Stimulated activated naive B cell treated with anti-CD40 and anti-IgM and Interleukin-4, amounts not matched to agents 10 μg/mL and 1 μg/mL and 100 μg/mL, for 72 hours (primary cell): Measurements from ENCODE around the gene FGFR2.
A peak's percentile ranks its signal among the peaks of the same experiment; 100 is the strongest.
"Not testable (repeated sequence)": the region's sequence is repeated elsewhere in the genome, so short reads cannot be mapped to it uniquely, and the experiment has no call there.

Source experiments
- ATAC-seq, 2 donors: fragments of 150-1000 bp; cut with Tn5 transposase; replicated peaks; 2 replicates each; pipeline ENCODE4 v1.10.0; 2021; ENCODE audit warnings: moderate library complexity in 1 of 2
- DNase-seq: peaks from one replicate; pipeline ENCODE4 v3.0.0; 2021
- H3K27ac Mint-ChIP-seq: one replicate; pipeline ENCODE4 v1.8.0; 2022; ENCODE audit warnings: mild to moderate bottlenecking, mixed read lengths
- H3K27me3 Mint-ChIP-seq, 2 donors: one replicate each; pipeline ENCODE4 v1.8.0; 2022; ENCODE audit warnings: mixed read lengths in 2 of 2
- H3K36me3 Mint-ChIP-seq, 2 donors: one replicate each; pipeline ENCODE4 v1.8.0; 2022; ENCODE audit warnings: mixed read lengths in 2 of 2, mild to moderate bottlenecking in 1 of 2
- H3K4me1 Mint-ChIP-seq, 2 donors: one replicate each; pipeline ENCODE4 v1.8.0; 2022; ENCODE audit warnings: mixed read lengths in 2 of 2, mild to moderate bottlenecking in 1 of 2
- H3K4me3 Mint-ChIP-seq, 2 donors: one replicate each; pipeline ENCODE4 v1.8.0; 2022; ENCODE audit warnings: mild to moderate bottlenecking in 2 of 2, mixed read lengths in 2 of 2, moderate library complexity in 1 of 2
- H3K9me3 Mint-ChIP-seq, 2 donors: one replicate each; pipeline ENCODE4 v1.8.0; 2022; ENCODE audit warnings: mixed read lengths in 2 of 2, mild to moderate bottlenecking in 1 of 2

Gene FGFR2

DNA sequence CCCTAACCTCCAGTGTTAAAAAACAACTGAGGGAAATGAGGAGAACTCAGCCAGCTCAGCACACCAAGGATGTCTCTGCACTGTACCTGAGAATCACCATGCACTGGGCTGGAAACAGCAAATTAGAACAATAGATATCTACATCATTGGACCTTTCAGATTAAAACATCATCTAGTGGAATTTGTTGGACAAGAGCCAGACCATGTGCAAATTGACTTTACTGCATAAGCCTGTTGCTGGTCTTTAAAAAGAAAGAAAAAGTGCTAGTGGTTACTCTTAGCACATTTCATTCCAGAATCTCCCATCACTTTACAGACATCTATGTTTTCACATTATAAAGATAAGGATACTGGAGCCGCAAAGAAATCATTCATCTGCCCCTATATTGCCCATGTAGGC is 75.4 kb downstream of the FGFR2 start:
- ATAC-seq (no peak), DNase-seq (no peak)
- Mint-ChIP-seq H3K27ac (no peak overlapping the region), H3K4me1 (peaks cover 0 to 2% of the 10 kb centered on the region in 2 donors), H3K36me3 (no peaks in the 10 kb centered on the region), H3K27me3 (no peaks in the 10 kb centered on the region), H3K4me3 (no peak overlapping the region), H3K9me3 (peaks cover 0 to 1% of the 10 kb centered on the region in 2 donors)

DNA sequence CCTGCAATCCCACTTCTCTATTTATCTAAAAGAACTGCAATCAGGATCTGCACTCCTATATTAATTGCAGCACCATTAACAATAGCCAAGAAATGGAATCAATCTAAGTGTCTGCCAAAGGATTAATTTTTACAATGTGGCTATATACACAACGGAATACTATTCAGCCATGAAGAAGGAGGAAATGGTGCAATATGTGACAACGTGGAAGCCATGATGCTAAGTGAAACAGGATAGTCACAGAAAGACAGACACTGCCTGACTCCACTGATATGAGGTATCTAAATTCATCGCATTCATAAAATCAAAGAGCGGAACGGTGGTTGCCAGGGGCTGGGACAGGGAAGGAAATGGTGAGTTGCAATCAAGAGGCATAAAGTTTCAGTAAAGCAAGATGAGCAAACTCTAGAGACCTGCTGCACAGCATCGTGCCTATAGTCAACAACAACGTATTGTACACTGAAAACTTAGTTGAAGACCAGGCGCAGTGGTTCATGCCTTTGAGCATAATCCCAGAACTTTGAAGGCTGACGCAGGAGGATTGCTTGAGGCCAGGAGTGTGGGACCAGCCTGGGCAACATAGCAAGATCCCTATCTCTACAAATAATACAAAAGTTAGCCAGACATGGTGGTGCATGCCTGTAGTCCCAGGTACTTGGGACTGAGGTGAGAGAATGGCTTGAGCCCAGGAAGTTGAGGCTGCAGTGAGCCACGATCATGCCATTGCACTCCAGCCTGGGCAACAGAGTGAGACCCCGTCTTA is 76.3 kb downstream of the FGFR2 start:
- Mint-ChIP-seq H3K4me1 (peaks cover 0 to 2% of the 10 kb centered on the region in 2 donors), H3K27ac (no peak overlapping the region), H3K4me3 (no peak overlapping the region), H3K27me3 (no peaks in the 10 kb centered on the region), H3K9me3 (peaks cover 0 to 1% of the 10 kb centered on the region in 2 donors), H3K36me3 (no peaks in the 10 kb centered on the region)
- ATAC-seq (no peak), DNase-seq (no peak)

DNA sequence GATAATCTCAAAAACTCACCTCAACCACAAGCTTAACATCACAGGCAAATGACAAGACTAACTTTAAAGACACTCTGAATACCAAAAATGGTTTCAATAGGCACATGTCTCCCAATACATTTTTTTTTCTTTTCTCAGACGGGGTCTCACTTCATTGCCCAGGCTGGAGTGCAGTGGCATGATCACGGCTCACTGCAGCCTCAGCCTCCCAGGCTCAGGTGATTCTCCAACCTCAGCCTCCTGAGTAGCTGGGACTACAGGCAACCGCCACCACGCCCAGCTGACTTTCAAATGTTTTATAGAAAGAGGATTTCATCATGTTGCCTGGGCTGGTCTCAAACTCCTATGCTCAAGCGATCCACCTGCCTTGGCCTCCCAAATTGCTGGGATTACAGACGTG is 77.7 kb downstream of the FGFR2 start:
- H3K9me3 Mint-ChIP-seq, H3K4me1 Mint-ChIP-seq, ATAC-seq, H3K36me3 Mint-ChIP-seq, H3K27ac Mint-ChIP-seq, H3K27me3 Mint-ChIP-seq, DNase-seq, H3K4me3 Mint-ChIP-seq: not testable (repeated sequence)

DNA sequence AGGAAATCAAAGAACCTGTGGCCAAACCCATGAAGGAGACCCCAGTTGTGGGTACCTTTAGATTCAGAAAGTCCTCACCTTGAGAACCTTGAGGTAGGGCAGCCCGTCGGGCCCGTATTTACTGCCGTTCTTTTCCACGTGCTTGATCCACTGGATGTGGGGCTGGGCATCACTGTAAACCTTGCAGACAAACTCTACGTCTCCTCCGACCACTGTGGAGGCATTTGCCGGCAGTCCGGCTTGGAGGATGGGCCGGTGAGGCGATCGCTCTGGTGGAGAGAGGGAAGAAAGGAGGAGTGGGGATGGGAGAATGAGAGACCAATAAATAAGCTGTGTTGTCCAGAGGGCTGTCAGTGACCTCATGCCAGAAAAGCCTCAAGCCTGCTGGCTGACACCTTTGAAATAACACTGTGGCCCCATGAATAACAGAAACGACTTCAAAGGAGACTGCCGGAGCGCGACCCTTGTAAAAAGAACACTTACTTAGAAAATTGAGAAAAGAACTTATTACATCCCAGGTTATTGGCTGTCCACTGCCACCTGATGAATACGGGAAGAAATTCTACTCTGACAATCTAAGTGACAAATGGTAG is 78.2 kb downstream of the FGFR2 start:
- ATAC-seq: no peak
- H3K4me3 Mint-ChIP-seq: no peak overlapping the region
- DNase-seq: no peak
- no peaks in the 10 kb centered on the region for H3K4me1 Mint-ChIP-seq
- H3K9me3 Mint-ChIP-seq: peaks cover 0 to 1% of the 10 kb centered on the region in 2 donors
- no peaks in the 10 kb centered on the region for H3K36me3 Mint-ChIP-seq
- H3K27ac Mint-ChIP-seq: no peak overlapping the region
- H3K27me3 Mint-ChIP-seq: no peaks in the 10 kb centered on the region

DNA sequence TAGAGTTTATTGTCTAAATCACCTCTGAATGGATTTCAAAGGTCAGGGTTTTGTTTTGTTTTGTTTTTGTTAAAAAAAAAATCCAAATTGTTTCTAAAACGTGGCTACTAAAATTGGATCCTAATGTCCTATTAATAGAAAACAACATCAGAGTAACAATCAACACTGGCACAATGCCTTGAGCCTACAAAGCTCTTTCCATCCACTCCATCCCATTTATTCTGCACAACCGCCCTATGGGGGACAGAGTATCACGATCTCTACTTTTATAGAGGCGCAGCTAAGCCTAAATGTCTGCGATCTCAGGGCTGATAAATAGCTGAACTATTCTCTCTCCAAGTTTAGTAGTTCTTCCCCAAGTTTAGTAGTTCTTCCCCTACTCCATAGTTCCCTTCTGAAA is 78.8 kb downstream of the FGFR2 start:
- H3K27me3 Mint-ChIP-seq: no peaks in the 10 kb centered on the region
- H3K4me3 Mint-ChIP-seq: no peak overlapping the region
- no peaks in the 10 kb centered on the region for H3K4me1 Mint-ChIP-seq
- no peak overlapping the region for H3K27ac Mint-ChIP-seq
- H3K36me3 Mint-ChIP-seq: no peaks in the 10 kb centered on the region
- no peak for ATAC-seq
- H3K9me3 Mint-ChIP-seq: peaks cover 0 to 1% of the 10 kb centered on the region in 2 donors
- no peak for DNase-seq

DNA sequence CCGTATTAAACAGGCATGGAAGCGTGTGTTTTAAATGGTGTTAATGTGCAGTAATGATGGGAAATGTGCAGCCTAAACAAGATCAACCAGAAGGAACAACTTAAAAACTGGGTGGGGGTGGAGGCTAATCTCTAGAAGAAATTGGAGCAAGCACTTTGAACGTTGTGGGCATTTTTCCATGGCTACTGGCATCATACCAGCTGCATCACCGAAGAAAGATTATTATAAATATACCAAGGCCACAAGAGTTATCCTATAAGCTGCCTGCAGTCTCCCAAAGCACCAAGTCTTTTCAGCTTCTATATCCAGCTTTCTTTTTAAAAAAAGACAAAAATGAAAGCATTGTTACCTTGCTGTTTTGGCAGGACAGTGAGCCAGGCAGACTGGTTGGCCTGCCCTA is 79.9 kb downstream of the FGFR2 start:
- peaks cover 0 to 1% of the 10 kb centered on the region in 2 donors for H3K9me3 Mint-ChIP-seq
- no peak for ATAC-seq
- DNase-seq: no peak
- H3K27ac Mint-ChIP-seq: no peak overlapping the region
- no peaks in the 10 kb centered on the region for H3K27me3 Mint-ChIP-seq
- no peaks in the 10 kb centered on the region for H3K36me3 Mint-ChIP-seq
- H3K4me1 Mint-ChIP-seq: no peaks in the 10 kb centered on the region
- no peak overlapping the region for H3K4me3 Mint-ChIP-seq

DNA sequence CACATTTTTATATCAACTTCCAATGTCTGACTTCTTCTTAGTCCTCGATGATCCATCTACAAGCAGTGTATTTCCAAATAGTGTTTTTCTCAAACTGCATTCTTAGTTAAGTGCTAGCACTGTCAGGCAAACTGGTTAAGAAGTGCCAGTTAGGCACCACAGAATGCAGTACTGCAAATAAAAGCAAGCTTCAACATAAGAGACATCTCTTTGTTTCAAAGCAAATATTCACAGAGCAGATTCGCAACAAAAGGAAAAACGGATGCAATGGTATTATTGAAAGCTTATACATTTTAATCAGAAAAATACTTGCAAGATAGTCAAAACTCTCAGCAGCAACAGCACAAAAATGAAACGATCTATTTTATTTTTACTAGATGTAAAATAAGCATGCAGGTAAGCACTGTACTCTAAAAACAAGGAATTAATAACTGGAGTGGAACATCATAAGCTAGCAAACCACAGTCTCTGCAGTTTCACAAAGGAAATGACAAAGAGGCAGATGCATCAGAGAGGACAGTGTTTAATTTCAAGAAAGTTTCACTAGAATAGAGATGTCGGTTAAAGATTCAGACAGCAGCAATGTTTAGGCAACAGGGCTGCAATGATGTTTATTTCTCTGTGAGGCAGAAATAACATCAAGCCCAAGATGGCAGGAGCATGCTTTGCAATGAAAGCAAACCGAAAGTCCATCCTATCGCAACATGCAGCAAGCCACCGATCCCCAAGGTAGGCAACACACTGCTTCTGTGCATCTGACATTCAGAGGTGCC is 82.0 kb downstream of the FGFR2 start:
- Mint-ChIP-seq H3K4me1 (no peaks in the 10 kb centered on the region), H3K36me3 (no peaks in the 10 kb centered on the region), H3K27ac (no peak overlapping the region), H3K27me3 (no peaks in the 10 kb centered on the region), H3K9me3 (no peaks in the 10 kb centered on the region), H3K4me3 (no peak overlapping the region)
- DNase-seq: no peak
- ATAC-seq: peak in 1 of 2 donors; percentile 46

DNA sequence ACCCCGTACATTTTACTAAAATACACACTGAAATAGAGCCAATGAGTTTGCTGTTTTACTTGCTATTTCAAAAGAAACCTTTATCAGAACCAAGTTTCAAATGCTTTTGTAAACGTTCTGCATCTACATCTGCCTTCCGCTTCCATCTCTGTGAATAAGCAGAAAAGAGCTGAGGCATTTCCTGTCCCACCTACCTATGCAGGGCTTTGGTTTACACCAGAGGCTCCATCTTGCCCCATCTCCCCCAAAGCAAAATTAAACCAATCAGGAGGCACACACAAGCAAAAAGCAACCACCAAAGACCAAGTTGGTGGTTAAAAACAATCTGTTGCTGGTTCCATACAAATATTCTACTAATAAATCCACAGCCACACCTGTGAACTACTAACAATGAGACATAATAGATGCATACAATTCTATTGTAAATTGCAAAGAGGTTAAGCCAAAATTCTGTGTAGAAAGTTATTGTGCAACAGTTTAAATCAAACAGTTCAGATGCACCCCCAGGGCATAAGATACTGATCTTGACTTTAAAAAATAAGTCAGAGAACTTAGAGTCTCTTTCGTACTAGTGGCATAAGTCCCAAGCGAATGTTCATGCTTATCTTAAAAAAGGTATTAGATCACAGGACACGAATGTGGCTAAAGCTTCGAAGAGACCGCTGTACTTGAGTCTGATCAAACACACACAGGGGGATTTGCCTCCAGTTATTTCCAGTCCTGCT is 83.9 kb downstream of the FGFR2 start:
- Mint-ChIP-seq H3K4me1 (no peaks in the 10 kb centered on the region), H3K9me3 (no peaks in the 10 kb centered on the region), H3K4me3 (no peak overlapping the region), H3K36me3 (no peaks in the 10 kb centered on the region), H3K27me3 (no peaks in the 10 kb centered on the region), H3K27ac (no peak overlapping the region)
- DNase-seq: no peak
- ATAC-seq: no peak

DNA sequence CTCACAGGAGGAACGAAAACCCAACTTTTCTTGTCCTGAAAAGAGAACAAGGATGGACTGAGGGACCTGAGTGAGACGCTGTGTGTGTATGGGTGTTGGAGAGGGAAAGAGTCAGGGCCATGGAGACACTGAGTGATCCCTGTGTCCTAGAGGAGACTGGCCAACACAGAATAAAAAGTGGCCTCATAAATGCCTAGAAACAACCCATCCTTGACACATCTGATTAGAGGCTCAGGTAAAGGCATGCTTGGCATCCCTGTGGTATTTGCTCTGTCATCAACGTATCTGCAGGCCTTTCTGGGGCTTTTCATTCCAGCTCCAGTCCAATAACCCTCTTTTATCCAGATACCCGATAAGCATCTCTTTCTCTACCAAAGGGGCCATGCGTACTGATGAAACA is 86.3 kb downstream of the FGFR2 start:
- H3K4me3 Mint-ChIP-seq: no peak overlapping the region
- no peaks in the 10 kb centered on the region for H3K9me3 Mint-ChIP-seq
- H3K27me3 Mint-ChIP-seq: no peaks in the 10 kb centered on the region
- H3K27ac Mint-ChIP-seq: no peak overlapping the region
- ATAC-seq (no peak), DNase-seq (no peak)
- H3K4me1 Mint-ChIP-seq: no peaks in the 10 kb centered on the region
- H3K36me3 Mint-ChIP-seq: no peaks in the 10 kb centered on the region

DNA sequence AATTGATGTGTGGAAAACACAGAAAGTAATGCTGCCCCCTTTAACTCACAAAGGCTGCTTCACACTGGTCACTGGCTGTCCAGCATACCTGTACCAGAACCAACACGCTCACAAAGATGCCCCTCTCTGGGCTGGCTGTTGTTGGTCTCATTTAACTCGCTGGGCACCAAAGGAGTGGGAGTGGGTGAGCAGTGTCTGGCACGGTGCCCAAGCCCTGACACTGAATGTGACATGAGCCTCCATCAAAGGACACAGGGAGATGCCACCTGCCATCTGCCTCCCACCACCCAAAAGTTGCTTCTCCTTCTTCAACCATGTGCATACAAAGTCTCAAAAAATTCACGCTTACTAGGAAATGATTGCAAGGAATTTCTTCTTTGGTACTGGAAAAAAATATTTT is 86.8 kb downstream of the FGFR2 start:
- H3K27ac Mint-ChIP-seq: no peak overlapping the region
- ATAC-seq (no peak), DNase-seq (no peak)
- H3K9me3 Mint-ChIP-seq: no peaks in the 10 kb centered on the region
- H3K36me3 Mint-ChIP-seq: no peaks in the 10 kb centered on the region
- no peaks in the 10 kb centered on the region for H3K27me3 Mint-ChIP-seq
- H3K4me1 Mint-ChIP-seq: no peaks in the 10 kb centered on the region
- no peak overlapping the region for H3K4me3 Mint-ChIP-seq

DNA sequence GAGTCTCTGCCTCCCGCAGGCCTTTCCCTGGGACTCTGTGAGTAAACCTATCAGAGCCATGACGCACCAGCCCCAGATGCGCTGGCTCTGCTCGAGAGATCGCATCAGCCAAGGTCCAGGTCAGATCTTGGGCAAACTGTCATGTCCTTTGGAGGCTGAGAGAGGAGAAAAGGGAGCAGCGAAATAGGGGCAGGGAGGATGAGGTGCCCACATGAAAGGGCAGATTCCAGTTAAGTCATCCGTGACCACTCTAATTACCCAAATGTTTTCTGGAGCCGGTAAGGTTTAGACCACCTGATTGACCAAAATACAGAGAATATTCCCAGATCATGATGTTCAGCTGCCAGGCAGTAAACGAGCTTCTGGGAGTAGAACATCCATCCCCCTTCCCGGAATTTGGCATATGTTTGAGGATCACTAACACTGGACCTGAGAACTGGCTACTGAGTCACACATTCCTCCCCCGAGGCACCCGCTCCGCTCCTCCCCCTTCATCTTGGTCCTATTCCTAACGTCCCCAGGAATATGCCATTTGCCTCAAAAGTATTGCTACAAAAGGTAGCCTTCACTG is 88.0 kb downstream of the FGFR2 start:
- H3K4me1 Mint-ChIP-seq: no peaks in the 10 kb centered on the region
- DNase-seq (no peak), ATAC-seq (no peak)
- H3K4me3 Mint-ChIP-seq: no peak overlapping the region
- H3K27me3 Mint-ChIP-seq: no peaks in the 10 kb centered on the region
- H3K36me3 Mint-ChIP-seq: no peaks in the 10 kb centered on the region
- no peaks in the 10 kb centered on the region for H3K9me3 Mint-ChIP-seq
- no peak overlapping the region for H3K27ac Mint-ChIP-seq

DNA sequence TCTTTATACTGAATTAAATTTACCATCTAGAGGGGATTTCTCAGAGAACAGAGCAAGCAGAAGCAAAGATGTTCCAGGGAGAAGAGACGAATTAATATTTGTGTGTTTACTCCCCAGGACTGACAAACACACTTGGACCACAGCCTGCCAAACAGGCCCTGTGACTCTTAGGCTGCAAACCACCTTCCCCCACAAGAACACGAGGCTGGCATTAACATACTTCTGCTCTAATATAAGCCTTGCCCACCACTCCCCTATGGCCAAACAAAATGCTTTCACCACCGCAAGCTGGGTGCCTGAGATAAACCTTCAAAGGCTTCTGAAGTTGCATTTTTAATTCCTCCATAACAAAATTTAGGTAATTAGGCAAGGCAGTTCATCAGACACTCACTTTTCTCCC is 88.4 kb downstream of the FGFR2 start:
- Mint-ChIP-seq H3K4me1 (no peaks in the 10 kb centered on the region), H3K36me3 (no peaks in the 10 kb centered on the region), H3K27ac (no peak overlapping the region), H3K27me3 (no peaks in the 10 kb centered on the region), H3K9me3 (no peaks in the 10 kb centered on the region), H3K4me3 (no peak overlapping the region)
- DNase-seq: no peak
- ATAC-seq: no peak

DNA sequence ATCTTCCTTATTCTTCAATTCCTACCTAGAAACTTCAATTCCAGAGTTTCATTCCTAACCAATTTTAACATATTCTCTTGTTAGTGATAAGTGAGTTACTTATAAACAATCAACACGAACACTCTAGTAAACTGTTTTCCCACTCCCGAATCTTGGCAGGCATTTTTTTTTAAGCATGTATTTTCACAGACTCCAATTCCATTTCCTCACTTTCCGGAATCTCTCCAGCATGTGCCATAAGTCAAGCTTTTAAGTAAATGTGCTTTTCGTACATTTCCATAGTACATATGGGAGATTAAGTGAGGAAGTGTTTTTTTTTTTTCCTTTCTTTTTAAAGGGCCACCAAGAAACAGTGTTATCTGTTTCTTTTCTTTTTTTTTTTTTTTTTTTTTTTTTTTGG is 89.1 kb downstream of the FGFR2 start:
- no peaks in the 10 kb centered on the region for H3K27me3 Mint-ChIP-seq
- H3K4me1 Mint-ChIP-seq: no peaks in the 10 kb centered on the region
- ATAC-seq: no peak
- H3K9me3 Mint-ChIP-seq: no peaks in the 10 kb centered on the region
- DNase-seq: no peak
- H3K27ac Mint-ChIP-seq: no peak overlapping the region
- H3K4me3 Mint-ChIP-seq: no peak overlapping the region
- H3K36me3 Mint-ChIP-seq: no peaks in the 10 kb centered on the region

DNA sequence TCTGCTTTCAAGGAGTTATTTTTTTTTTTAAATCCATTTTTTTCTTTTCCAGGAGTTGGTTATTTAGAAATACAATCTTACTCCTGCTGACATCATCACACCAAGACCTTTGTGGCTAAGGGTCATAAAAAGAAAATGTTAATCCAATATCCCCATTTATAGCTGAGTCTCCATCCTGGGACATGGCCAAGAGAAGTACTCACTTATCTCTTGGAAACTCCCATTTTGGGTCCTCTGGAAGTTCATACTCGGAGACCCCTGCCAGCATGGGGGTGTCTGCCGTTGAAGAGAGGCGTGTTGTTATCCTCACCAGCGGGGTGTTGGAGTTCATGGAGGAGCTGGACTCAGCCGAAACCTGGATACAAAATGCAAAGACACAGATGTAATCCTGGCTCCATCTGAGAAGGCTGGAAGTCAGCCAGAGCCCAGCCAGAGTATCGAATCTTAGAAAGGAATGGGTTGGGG is 94.6 kb downstream of the FGFR2 start:
- Mint-ChIP-seq H3K4me3 (no peak overlapping the region), H3K9me3 (no peaks in the 10 kb centered on the region), H3K27ac (no peak overlapping the region), H3K4me1 (no peaks in the 10 kb centered on the region), H3K27me3 (no peaks in the 10 kb centered on the region), H3K36me3 (no peaks in the 10 kb centered on the region)
- no peak for ATAC-seq
- DNase-seq: no peak
